ENCODE measurements around the gene MIPOL1. TPM values are rescaled to one million over a fixed set of nuclear protein-coding genes. Genes with fewer than 3 reads are reported as not detected.
A peak's percentile ranks its signal among the peaks of the same experiment; 100 is the strongest.

MIPOL1 gene
- total and polyA plus RNA-seq, 10 donors, result 0.50 to 15.5 (median 7.3) TPM

- WGBS, 5 donors, result 4 to 12% (median 5%) methylated on average over 50 to 67 of the region's 67 CpGs
- Histone ChIP-seq H3K27ac (no peak overlapping the region), H3K4me1 (peaks cover 0 to 29% (median 7%) of the 10 kb centered on the region in 6 donors), H3K9me3 (peaks cover 0 to 19% (median 0%) of the 10 kb centered on the region in 8 donors), H3K27me3 (replicated peaks in 1 of 7) (peaks cover 9 to 80% (median 58%) of the 10 kb centered on the region in 7 donors), H3K4me3 (peak overlapping the region in 1 of 8 donors; percentile 30), H3K36me3 (no peaks in the 10 kb centered on the region)
- no peak for DNase-seq
- no peak for TF ChIP-seq POLR2AphosphoS5 (IDR thresholded peaks at IDR 0.05)
- TF ChIP-seq, protein P1, sequence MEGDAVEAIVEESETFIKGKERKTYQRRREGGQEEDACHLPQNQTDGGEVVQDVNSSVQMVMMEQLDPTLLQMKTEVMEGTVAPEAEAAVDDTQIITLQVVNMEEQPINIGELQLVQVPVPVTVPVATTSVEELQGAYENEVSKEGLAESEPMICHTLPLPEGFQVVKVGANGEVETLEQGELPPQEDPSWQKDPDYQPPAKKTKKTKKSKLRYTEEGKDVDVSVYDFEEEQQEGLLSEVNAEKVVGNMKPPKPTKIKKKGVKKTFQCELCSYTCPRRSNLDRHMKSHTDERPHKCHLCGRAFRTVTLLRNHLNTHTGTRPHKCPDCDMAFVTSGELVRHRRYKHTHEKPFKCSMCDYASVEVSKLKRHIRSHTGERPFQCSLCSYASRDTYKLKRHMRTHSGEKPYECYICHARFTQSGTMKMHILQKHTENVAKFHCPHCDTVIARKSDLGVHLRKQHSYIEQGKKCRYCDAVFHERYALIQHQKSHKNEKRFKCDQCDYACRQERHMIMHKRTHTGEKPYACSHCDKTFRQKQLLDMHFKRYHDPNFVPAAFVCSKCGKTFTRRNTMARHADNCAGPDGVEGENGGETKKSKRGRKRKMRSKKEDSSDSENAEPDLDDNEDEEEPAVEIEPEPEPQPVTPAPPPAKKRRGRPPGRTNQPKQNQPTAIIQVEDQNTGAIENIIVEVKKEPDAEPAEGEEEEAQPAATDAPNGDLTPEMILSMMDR (IDR thresholded peaks at IDR 0.05 in 8 of 11, conservative IDR thresholded peaks at IDR 0.05 in 3 of 11), result no peak
- intact Hi-C loops (cut with DNase I; ENCODE audit: low total_unique reads), result no loop called here
Observed at GRCh38 chr14:37583358-37584210, 385.8 kb downstream of the MIPOL1 start.

- H3K36me3 ChIP-seq, result no peaks in the 10 kb centered on the region
- intact Hi-C loops (cut with DNase I; ENCODE audit: low total_unique reads), result no loop called here
- TF ChIP-seq POLR2AphosphoS5 (IDR thresholded peaks at IDR 0.05) (no peak), POLR2A (IDR thresholded peaks at IDR 0.05) (no peak)
- TF ChIP-seq, protein P1 (IDR thresholded peaks at IDR 0.05 in 8 of 11, conservative IDR thresholded peaks at IDR 0.05 in 3 of 11), result no peak
- no peak for DNase-seq
- H3K9me3 ChIP-seq, result peaks cover 0 to 19% (median 0%) of the 10 kb centered on the region in 8 donors
- peak overlapping the region in 1 of 8 donors; percentile 28 for H3K4me3 ChIP-seq
- H3K27me3 ChIP-seq (replicated peaks in 1 of 7), result peaks cover 9 to 83% (median 67%) of the 10 kb centered on the region in 7 donors
- 9 to 15% (median 10%) methylated on average over 36 to 62 of the region's 62 CpGs for WGBS, 5 donors
- no peak overlapping the region for H3K27ac ChIP-seq
- peaks cover 0 to 29% (median 7%) of the 10 kb centered on the region in 6 donors for H3K4me1 ChIP-seq
Observed at GRCh38 chr14:37584211-37585100, 386.7 kb downstream of the MIPOL1 start.

GRCh38 chr14:37585101-37585511, 387.4 kb downstream of the MIPOL1 start:
- intact Hi-C loops (cut with DNase I; ENCODE audit: low total_unique reads), result no loop called here
- 9 to 20% (median 11%) methylated on average over 23 of the region's 23 CpGs for WGBS, 5 donors
- DNase-seq, result no peak
- peaks cover 9 to 89% (median 72%) of the 10 kb centered on the region in 7 donors for H3K27me3 ChIP-seq (replicated peaks in 1 of 7)
- peaks cover 0 to 29% (median 7%) of the 10 kb centered on the region in 6 donors for H3K4me1 ChIP-seq
- H3K4me3 ChIP-seq, result peak overlapping the region in 1 of 8 donors; percentile 28
- H3K36me3 ChIP-seq, result no peaks in the 10 kb centered on the region
- peaks cover 0 to 19% (median 0%) of the 10 kb centered on the region in 8 donors for H3K9me3 ChIP-seq
- H3K27ac ChIP-seq, result no peak overlapping the region
- TF ChIP-seq, protein P1 (IDR thresholded peaks at IDR 0.05 in 8 of 11, conservative IDR thresholded peaks at IDR 0.05 in 3 of 11), result no peak
- TF ChIP-seq POLR2AphosphoS5 (IDR thresholded peaks at IDR 0.05), result no peak
- no peak for TF ChIP-seq POLR2A (IDR thresholded peaks at IDR 0.05)
